DND-41 (cell line): ENCODE data around the gene ZNF554.
"Not testable (repeated sequence)": the region's sequence is repeated elsewhere in the genome, so short reads cannot be mapped to it uniquely, and the experiment has no call there.

ENCODE experiments used
- ATAC-seq: fragments of 200-7000 bp; cut with Tn5 transposase; 3 replicates; pipeline ENCODE4 v1.9.1; 2021; ENCODE audit warnings: low read depth; ENCODE audit not compliant: insufficient read depth
- DNase-seq: peaks from one replicate; pipeline ENCODE4 v3.0.0-alpha.2; 2020
- H2AFZ ChIP-seq: 2 replicates; pipeline ENCODE4 v1.6.0; 2012; ENCODE audit warnings: low read depth, low read length
- H3K27ac ChIP-seq: 2 replicates; pipeline ENCODE4 v1.5.1; 2012; ENCODE audit warnings: low read length, inconsistent platforms
- H3K27me3 ChIP-seq: fragments of 200-600 bp; sonication (generic); 2 replicates; pipeline ENCODE4 v1.6.0; 2012; ENCODE audit warnings: low read length, mild to moderate bottlenecking, inconsistent platforms; ENCODE audit not compliant: insufficient read depth, poor library complexity
- H3K36me3 ChIP-seq: 2 replicates; pipeline ENCODE4 v1.5.1; 2012; ENCODE audit warnings: low read length, inconsistent platforms; ENCODE audit not compliant: insufficient read depth
- H3K4me1 ChIP-seq: 2 replicates; pipeline ENCODE4 v1.5.1; 2012; ENCODE audit warnings: mild to moderate bottlenecking, low read length; ENCODE audit not compliant: insufficient read depth
- H3K4me2 ChIP-seq: 2 replicates; pipeline ENCODE4 v1.6.0; 2012; ENCODE audit warnings: mild to moderate bottlenecking, moderate library complexity, low read length, inconsistent platforms; ENCODE audit not compliant: insufficient read depth
- H3K4me3 ChIP-seq, 2 experiments: fragments of 200-600 bp in 1 of 2; shearing (Covaris generic) in 1 of 2; 2 replicates each; pipeline ENCODE4 v1.5.1; 2012 to 2016; ENCODE audit warnings: inconsistent platforms in 2 of 2, low read length in 2 of 2, mild to moderate bottlenecking in 2 of 2, low read depth in 1 of 2, moderate library complexity in 1 of 2
- H3K79me2 ChIP-seq: 2 replicates; pipeline ENCODE4 v1.6.0; 2012; ENCODE audit warnings: low read length, inconsistent platforms; ENCODE audit not compliant: insufficient read depth
- H3K9ac ChIP-seq: 2 replicates; pipeline ENCODE4 v1.6.0; 2012; ENCODE audit warnings: low read depth, mild to moderate bottlenecking, inconsistent platforms, low read length, moderate library complexity
- H3K9me3 ChIP-seq: 2 replicates; pipeline ENCODE4 v1.5.1; 2012; ENCODE audit warnings: low read length, moderate library complexity, mild to moderate bottlenecking, inconsistent platforms; ENCODE audit not compliant: insufficient read depth, severe bottlenecking
- H4K20me1 ChIP-seq: 2 replicates; pipeline ENCODE4 v1.6.0; 2012; ENCODE audit warnings: low read length; ENCODE audit not compliant: insufficient read depth
- EZH2 ChIP-seq: IDR thresholded peaks from 3 replicates; pipeline ENCODE4 v1.6.1; 2012; ENCODE audit warnings: borderline replicate concordance, low read depth, mild to moderate bottlenecking, moderate library complexity, low read length, inconsistent platforms; ENCODE audit not compliant: severe bottlenecking
- TF ChIP-seq, protein P1 (sequence below): IDR thresholded peaks from 2 replicates; pipeline ENCODE4 v1.5.1; 2012; ENCODE audit warnings: borderline replicate concordance, low read length, moderate library complexity, mild to moderate bottlenecking; ENCODE audit not compliant: poor library complexity, severe bottlenecking; ENCODE audit errors: extremely low read depth

Gene ZNF554

DNA sequence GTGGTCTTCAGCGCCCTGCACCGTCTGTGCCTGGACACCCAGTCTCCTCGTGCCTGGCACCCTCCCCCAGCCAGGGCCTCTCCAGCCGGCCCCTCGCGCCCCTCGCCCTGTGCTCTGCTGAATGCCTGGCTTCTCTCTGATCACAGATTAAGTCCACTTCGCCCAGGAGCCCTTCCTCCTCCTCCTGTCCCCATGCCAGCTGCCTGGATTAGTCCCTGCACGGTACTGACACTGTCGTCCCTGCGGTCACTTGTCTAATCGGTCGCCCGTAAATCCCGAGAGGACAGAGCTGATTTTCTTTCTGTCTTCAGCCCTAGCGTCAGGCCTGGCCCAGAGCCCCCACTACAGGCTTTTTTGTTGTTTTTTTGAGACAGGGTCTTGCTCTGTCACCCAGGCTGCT, 27.8 kb upstream of the ZNF554 start:
- DNase-seq: no peak
- Histone ChIP-seq H4K20me1 (peaks cover 35% of the 10 kb centered on the region), H3K79me2 (peaks cover 45% of the 10 kb centered on the region), H3K4me1 (peaks cover 13% of the 10 kb centered on the region), H3K4me3 (no peak overlapping the region), H3K27ac (no peak overlapping the region), H3K9ac (no peak overlapping the region), H3K27me3 (no peaks in the 10 kb centered on the region), H3K4me2 (no peak overlapping the region), H3K9me3 (no peaks in the 10 kb centered on the region), H2AFZ (no peak overlapping the region), H3K36me3 (peaks cover 82% of the 10 kb centered on the region)
- no peak for TF ChIP-seq EZH2
- TF ChIP-seq, protein P1, sequence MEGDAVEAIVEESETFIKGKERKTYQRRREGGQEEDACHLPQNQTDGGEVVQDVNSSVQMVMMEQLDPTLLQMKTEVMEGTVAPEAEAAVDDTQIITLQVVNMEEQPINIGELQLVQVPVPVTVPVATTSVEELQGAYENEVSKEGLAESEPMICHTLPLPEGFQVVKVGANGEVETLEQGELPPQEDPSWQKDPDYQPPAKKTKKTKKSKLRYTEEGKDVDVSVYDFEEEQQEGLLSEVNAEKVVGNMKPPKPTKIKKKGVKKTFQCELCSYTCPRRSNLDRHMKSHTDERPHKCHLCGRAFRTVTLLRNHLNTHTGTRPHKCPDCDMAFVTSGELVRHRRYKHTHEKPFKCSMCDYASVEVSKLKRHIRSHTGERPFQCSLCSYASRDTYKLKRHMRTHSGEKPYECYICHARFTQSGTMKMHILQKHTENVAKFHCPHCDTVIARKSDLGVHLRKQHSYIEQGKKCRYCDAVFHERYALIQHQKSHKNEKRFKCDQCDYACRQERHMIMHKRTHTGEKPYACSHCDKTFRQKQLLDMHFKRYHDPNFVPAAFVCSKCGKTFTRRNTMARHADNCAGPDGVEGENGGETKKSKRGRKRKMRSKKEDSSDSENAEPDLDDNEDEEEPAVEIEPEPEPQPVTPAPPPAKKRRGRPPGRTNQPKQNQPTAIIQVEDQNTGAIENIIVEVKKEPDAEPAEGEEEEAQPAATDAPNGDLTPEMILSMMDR: no peak
- no peak for ATAC-seq

DNA sequence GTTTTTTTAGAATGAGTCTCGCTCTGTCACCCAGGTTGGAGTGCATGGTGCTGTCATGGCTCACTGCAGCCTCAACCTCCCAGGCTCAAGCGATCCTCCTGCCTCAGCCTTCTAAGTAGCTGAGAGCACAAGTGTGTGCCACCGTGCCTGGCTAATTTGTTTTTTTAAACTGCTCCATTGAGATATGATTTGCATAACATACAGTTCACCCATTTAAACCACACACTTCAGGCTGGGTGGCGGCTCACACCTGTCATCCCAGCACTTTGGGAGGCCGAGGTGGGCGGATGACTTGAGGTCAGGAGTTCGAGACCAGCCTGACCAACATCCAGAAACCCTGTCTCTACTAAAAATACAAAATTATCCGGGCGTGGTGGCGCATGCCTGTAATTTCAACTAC, 27.0 kb upstream of the ZNF554 start:
- H3K36me3 ChIP-seq: peaks cover 82% of the 10 kb centered on the region
- H2AFZ ChIP-seq, H3K27me3 ChIP-seq, H3K4me2 ChIP-seq, ATAC-seq, DNase-seq, H3K4me3 ChIP-seq, H3K4me1 ChIP-seq, H3K9ac ChIP-seq, H3K27ac ChIP-seq, H3K9me3 ChIP-seq: not testable (repeated sequence)
- peaks cover 37% of the 10 kb centered on the region for H3K79me2 ChIP-seq
- peaks cover 27% of the 10 kb centered on the region for H4K20me1 ChIP-seq

DNA sequence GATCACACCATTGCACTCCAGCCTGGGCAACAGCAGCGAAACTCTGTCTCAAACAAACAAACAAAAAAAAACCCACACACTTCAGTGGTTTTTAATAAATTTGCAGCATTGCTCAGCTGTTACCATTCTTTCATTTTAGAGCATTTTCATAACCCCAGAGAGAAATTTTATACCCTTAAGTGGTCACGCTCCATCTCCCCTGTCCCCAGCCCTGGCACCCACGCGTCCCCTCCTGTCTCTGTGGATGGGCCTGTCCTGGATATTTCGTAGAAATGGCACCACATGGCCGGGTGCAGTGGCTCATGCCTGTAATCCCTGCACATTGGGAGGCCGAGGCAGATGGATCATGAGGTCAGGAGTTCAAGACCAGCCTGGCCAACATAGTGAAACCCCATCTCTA, 26.5 kb upstream of the ZNF554 start:
- ATAC-seq: no peak
- no peak for DNase-seq
- Histone ChIP-seq H3K9me3 (no peaks in the 10 kb centered on the region), H3K9ac (no peak overlapping the region), H3K36me3 (peaks cover 81% of the 10 kb centered on the region), H4K20me1 (peaks cover 24% of the 10 kb centered on the region), H3K27ac (no peak overlapping the region), H3K27me3 (no peaks in the 10 kb centered on the region), H2AFZ (no peak overlapping the region), H3K79me2 (peaks cover 33% of the 10 kb centered on the region), H3K4me2 (no peak overlapping the region), H3K4me1 (0 out of 2 replicates have a peak, but pooled peaks cover under 1% of the 10 kb centered on the region), H3K4me3 (no peak overlapping the region)
- TF ChIP-seq, protein P1: no peak
- no peak for TF ChIP-seq EZH2

DNA sequence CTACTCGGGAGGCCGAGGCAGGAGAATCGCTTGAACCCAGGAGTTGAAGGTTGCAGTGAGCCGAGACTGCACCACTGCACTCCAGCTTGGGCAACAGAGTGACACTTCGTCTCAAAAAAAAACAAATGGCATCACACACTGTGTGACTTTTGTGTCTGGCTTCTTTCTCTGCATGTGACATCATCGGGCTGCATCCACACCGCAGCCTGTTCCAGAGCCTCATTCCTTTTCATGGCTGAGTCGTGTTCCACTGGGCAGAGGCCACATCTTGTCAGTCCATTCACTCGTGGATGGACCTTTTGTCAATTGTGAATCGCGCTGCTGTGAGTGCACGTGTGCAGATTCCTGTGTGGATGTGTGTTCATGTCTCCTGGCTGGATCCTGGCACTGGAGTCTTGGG, 26.1 kb upstream of the ZNF554 start:
- DNase-seq: no peak
- peaks cover 81% of the 10 kb centered on the region for H3K36me3 ChIP-seq

More for the DNA sequence above, 26.1 kb upstream of the ZNF554 start:
- no peak overlapping the region for H3K27ac ChIP-seq
- H3K4me3 ChIP-seq: no peak overlapping the region
- no peak for ATAC-seq
- no peaks in the 10 kb centered on the region for H3K9me3 ChIP-seq
- H4K20me1 ChIP-seq: peaks cover 22% of the 10 kb centered on the region
- TF ChIP-seq, protein P1: no peak
- no peak for TF ChIP-seq EZH2
- peaks cover 28% of the 10 kb centered on the region for H3K79me2 ChIP-seq
- no peak overlapping the region for H3K4me2 ChIP-seq
- no peak overlapping the region for H3K9ac ChIP-seq
- no peaks in the 10 kb centered on the region for H3K4me1 ChIP-seq
- no peak overlapping the region for H2AFZ ChIP-seq
- no peaks in the 10 kb centered on the region for H3K27me3 ChIP-seq
